H1 (cell line): ENCODE results near the gene RPTOR. TPM values are rescaled to one million over a fixed set of nuclear protein-coding genes. Genes with fewer than 3 reads are reported as not detected.

Experiments
- CTCF ChIA-PET: fragments of 300-600 bp; sonication (Branson Sonifier 250); formaldehyde crosslinking; loops from one replicate; lab custom pipeline; 2021; ENCODE audit not compliant: partially characterized antibody; lab: Charles Lee
- POLR2A ChIA-PET: fragments of 300-600 bp; sonication (Branson Sonifier 250); formaldehyde crosslinking; loops from one replicate; lab custom pipeline; 2021; ENCODE audit warnings: inconsistent platforms; ENCODE audit not compliant: partially characterized antibody; lab: Charles Lee
- DNase-seq, 2 experiments: peaks; one replicate each; pipeline versions ENCODE4 v3.0.0 to v3.0.0-alpha.2; 2010 to 2022; ENCODE audit warnings: low spot score in 2 of 2, low read depth in 1 of 2, mixed read lengths in 1 of 2
- FAIRE-seq: peaks from 2 replicates; lab custom pipeline; 2011; peaks lifted over from hg19 to GRCh38; lab: Jason Lieb, UNC
- H2AFZ ChIP-seq: 2 replicates; pipeline ENCODE4 v1.8.1; 2012; ENCODE audit warnings: low read length, inconsistent platforms
- H2AK5ac ChIP-seq: 2 replicates; pipeline ENCODE4 v1.6.1; 2013; ENCODE audit warnings: low read depth, low read length
- H2BK120ac ChIP-seq: replicated peaks from 2 replicates; pipeline ENCODE3; 2013; ENCODE audit warnings: low read depth, low read length, inconsistent platforms
- H2BK12ac ChIP-seq: 2 replicates; pipeline ENCODE4 v1.6.1; 2013; ENCODE audit warnings: low read depth, low read length
- H2BK15ac ChIP-seq: 2 replicates; pipeline ENCODE4 v1.6.1; 2013; ENCODE audit warnings: low read length
- H2BK20ac ChIP-seq: 2 replicates; pipeline ENCODE4 v1.6.1; 2013; ENCODE audit warnings: low read length
- H2BK5ac ChIP-seq: 2 replicates; pipeline ENCODE4 v1.6.1; 2013; ENCODE audit warnings: low read depth, low read length
- H3K14ac ChIP-seq: 2 replicates; pipeline ENCODE4 v1.6.1; 2013; ENCODE audit warnings: inconsistent platforms; ENCODE audit not compliant: insufficient read length
- H3K18ac ChIP-seq: 2 replicates; pipeline ENCODE4 v1.6.1; 2013; ENCODE audit warnings: low read length; ENCODE audit errors: extremely low read depth
- H3K23ac ChIP-seq: 2 replicates; pipeline ENCODE4 v1.6.1; 2013; ENCODE audit warnings: inconsistent platforms; ENCODE audit not compliant: insufficient read length
- H3K23me2 ChIP-seq: 2 replicates; pipeline ENCODE4 v1.6.1; 2013; ENCODE audit warnings: low read depth, low read length
- H3K27ac ChIP-seq: 2 replicates; pipeline ENCODE4 v1.6.1; 2011; ENCODE audit warnings: low read depth, low read length, inconsistent platforms
- H3K27me3 ChIP-seq, 4 experiments: replicated peaks in 1 of 4; 1 replicate in 1 of 4; 2 replicates in 3 of 4; pipeline versions ENCODE4 v1.6.1 to v1.8.1; 2011 to 2013; ENCODE audit warnings: low read length in 3 of 4, mild to moderate bottlenecking in 3 of 4, inconsistent platforms in 2 of 4, mixed read lengths in 2 of 4, moderate library complexity in 1 of 4; ENCODE audit not compliant: control insufficient read depth in 3 of 4, insufficient read depth in 3 of 4; ENCODE audit errors: extremely low read depth in 1 of 4
- H3K36me3 ChIP-seq, 4 experiments: 2 replicates each; pipeline versions ENCODE4 v1.6.1 to v1.8.1; 2011 to 2013; ENCODE audit warnings: mild to moderate bottlenecking in 4 of 4, low read length in 3 of 4, moderate library complexity in 2 of 4, control low read depth in 1 of 4, inconsistent platforms in 1 of 4; ENCODE audit not compliant: insufficient read depth in 4 of 4, control insufficient read depth in 2 of 4
- H3K4ac ChIP-seq: replicated peaks from 2 replicates; pipeline ENCODE3; 2013; ENCODE audit warnings: low read length, low read depth, mixed read lengths, inconsistent platforms; ENCODE audit not compliant: insufficient read length
- H3K4me1 ChIP-seq, 4 experiments: replicated peaks in 1 of 4; 1 replicate in 1 of 4; 2 replicates in 3 of 4; pipeline versions ENCODE4 v1.6.1 to v1.8.1; 2011 to 2013; ENCODE audit warnings: low read length in 3 of 4, inconsistent platforms in 2 of 4, mixed read lengths in 1 of 4; ENCODE audit not compliant: insufficient read depth in 4 of 4, control insufficient read depth in 3 of 4
- H3K4me2 ChIP-seq, 2 experiments: 2 replicates each; pipeline versions ENCODE4 v1.6.1 to v1.8.1; 2011 to 2013; ENCODE audit warnings: low read depth in 2 of 2, low read length in 2 of 2, control low read depth in 1 of 2, inconsistent platforms in 1 of 2, mild to moderate bottlenecking in 1 of 2; ENCODE audit not compliant: insufficient read depth in 1 of 2
- H3K4me3 ChIP-seq, 4 experiments: fragments of 200-600, 300-600 bp in 1 of 4; sonication (generic), shearing (Covaris generic), sonication (Bioruptor Twin) in 1 of 4; 2 replicates each; pipeline versions ENCODE4 v1.5.1 to v1.8.1; 2011 to 2016; ENCODE audit warnings: low read length in 4 of 4, low read depth in 3 of 4, control low read depth in 2 of 4, inconsistent platforms in 2 of 4, mild to moderate bottlenecking in 2 of 4, mixed read lengths in 1 of 4, moderate library complexity in 1 of 4; ENCODE audit not compliant: insufficient read depth in 2 of 4; ENCODE audit errors: extremely low read depth in 1 of 4
- H3K56ac ChIP-seq: replicated peaks from 2 replicates; pipeline ENCODE3; 2013; ENCODE audit warnings: low read depth, mild to moderate bottlenecking, mixed read lengths, low read length, inconsistent platforms; ENCODE audit not compliant: insufficient read length
- H3K79me1 ChIP-seq: 2 replicates; pipeline ENCODE4 v1.6.1; 2013; ENCODE audit warnings: low read depth, low read length, control low read depth
- H3K79me2 ChIP-seq, 2 experiments: 2 replicates each; pipeline versions ENCODE4 v1.6.1 to v1.8.1; 2012 to 2013; ENCODE audit warnings: low read length in 2 of 2, mild to moderate bottlenecking in 2 of 2, inconsistent platforms in 1 of 2; ENCODE audit not compliant: insufficient read depth in 2 of 2, control insufficient read depth in 1 of 2
- H3K9ac ChIP-seq, 4 experiments: replicated peaks in 1 of 4; 1 replicate in 1 of 4; 2 replicates in 3 of 4; pipeline versions ENCODE4 v1.6.1 to v1.8.1; 2011 to 2013; ENCODE audit warnings: low read depth in 3 of 4, low read length in 3 of 4, control low read depth in 2 of 4, mild to moderate bottlenecking in 2 of 4, moderate library complexity in 2 of 4, inconsistent platforms in 1 of 4; ENCODE audit errors: extremely low read depth in 1 of 4
- H3K9me3 ChIP-seq, 2 experiments: 2 replicates each; pipeline versions ENCODE4 v1.6.1 to v1.8.1; 2012 to 2013; ENCODE audit warnings: mild to moderate bottlenecking in 2 of 2, moderate library complexity in 2 of 2, control low read depth in 1 of 2, inconsistent platforms in 1 of 2, low read depth in 1 of 2, low read length in 1 of 2, mixed read lengths in 1 of 2; ENCODE audit not compliant: insufficient read depth in 2 of 2
- H4K20me1 ChIP-seq, 2 experiments: replicated peaks in 1 of 2; 2 replicates each; pipeline versions ENCODE3 to v1.8.1; 2011 to 2013; ENCODE audit warnings: inconsistent platforms in 2 of 2, low read length in 2 of 2, mild to moderate bottlenecking in 1 of 2; ENCODE audit not compliant: insufficient read depth in 2 of 2, control insufficient read depth in 1 of 2
- H4K5ac ChIP-seq: 2 replicates; pipeline ENCODE4 v1.6.1; 2013; ENCODE audit warnings: low read length, low read depth, mixed read lengths, inconsistent platforms; ENCODE audit not compliant: insufficient read length
- H4K8ac ChIP-seq: 2 replicates; pipeline ENCODE4 v1.8.0; 2013; ENCODE audit warnings: mild to moderate bottlenecking, moderate library complexity, low read length, inconsistent platforms; ENCODE audit not compliant: insufficient read depth; ENCODE audit errors: extremely low read depth
- H4K91ac ChIP-seq: replicated peaks from 2 replicates; pipeline ENCODE3; 2013; ENCODE audit warnings: low read length, mixed read lengths, inconsistent platforms; ENCODE audit not compliant: insufficient read length
- ATF3 ChIP-seq: IDR thresholded peaks from 2 replicates; pipeline ENCODE4 v1.6.1; 2011; ENCODE audit warnings: low read depth, mild to moderate bottlenecking, low read length; ENCODE audit not compliant: insufficient read depth
- CBX8 ChIP-seq: fragments of 300-800, 300-1000 bp; sonication (generic); IDR thresholded peaks from 2 replicates; pipeline ENCODE4 v1.7.1; 2016; ENCODE audit warnings: low read depth, low read length, borderline replicate concordance
- CREB1 ChIP-seq: IDR thresholded peaks from 2 replicates; pipeline ENCODE4 v1.6.1; 2012; ENCODE audit warnings: inconsistent platforms
- EGR1 ChIP-seq: IDR thresholded peaks from 2 replicates; pipeline ENCODE4 v1.6.1; 2011; ENCODE audit warnings: low read depth, low read length, borderline replicate concordance
- MAFK ChIP-seq: IDR thresholded peaks from 2 replicates; pipeline ENCODE4 v1.6.1; 2012; ENCODE audit warnings: low read depth, mild to moderate bottlenecking, improper control_type of control experiment, low read length
- NANOG ChIP-seq: IDR thresholded peaks from 2 replicates; pipeline ENCODE4 v1.6.1; 2011; ENCODE audit warnings: low read length, low read depth, mild to moderate bottlenecking, inconsistent platforms; ENCODE audit not compliant: insufficient read depth, poor library complexity, severe bottlenecking
- NRF1 ChIP-seq: IDR thresholded peaks from 2 replicates; pipeline ENCODE4 v1.6.1; 2011; ENCODE audit warnings: mild to moderate bottlenecking, low read depth, low read length, improper control_type of control experiment
- PHF8 ChIP-seq: fragments of 200-600 bp; sonication (generic); conservative IDR thresholded peaks from 2 replicates; pipeline ENCODE4 v1.7.1; 2012; ENCODE audit warnings: low read depth, mild to moderate bottlenecking, inconsistent platforms, low read length, moderate library complexity
- RAD21 ChIP-seq, 2 experiments: IDR thresholded peaks in 1 of 2; conservative IDR thresholded peaks in 1 of 2; 2 replicates each; pipeline ENCODE4 v1.6.1; 2011; ENCODE audit warnings: low read depth in 2 of 2, low read length in 2 of 2, improper control_type of control experiment in 1 of 2, inconsistent platforms in 1 of 2, mild to moderate bottlenecking in 1 of 2, moderate library complexity in 1 of 2
- USF2 ChIP-seq: IDR thresholded peaks from 2 replicates; pipeline ENCODE4 v1.6.1; 2011; ENCODE audit warnings: low read length, improper control_type of control experiment
- ZNF274 ChIP-seq: IDR thresholded peaks from 2 replicates; pipeline ENCODE4 v1.7.0; 2012; ENCODE audit warnings: low read length, borderline replicate concordance; ENCODE audit errors: extremely low read depth
- WGBS, 2 experiments: shearing (Covaris generic) in 1 of 2; methylation state at CpG; one replicate each; pipeline versions ENCODE4 v1.1.6 to v1.1.7; 2013 to 2015; ENCODE audit warnings: low lambda C conversion rate in 2 of 2, mixed read lengths in 2 of 2, inconsistent platforms in 1 of 2, low coverage in 1 of 2, missing lambda C conversion rate in 1 of 2; ENCODE audit not compliant: insufficient replicate concordance in 2 of 2, insufficient coverage in 1 of 2, insufficient read length in 1 of 2; ENCODE audit errors: extremely low coverage in 1 of 2, missing lambda C conversion rate in 1 of 2; 5-methylcytosine and 5-hydroxymethylcytosine counted together
- polyA plus RNA-seq, 7 experiments: library from polyadenylated mRNA; depleted of rRNA in 3 of 7; stranded (reverse) in 5 of 7; unstranded in 2 of 7; fragments of >200 nt in 5 of 7; fragments of 200-250 nt in 2 of 7; gene quantifications; 1 replicate in 5 of 7; 2 replicates in 1 of 7; 4 replicates in 1 of 7; pipeline versions ENCODE4 v1.2.1 to v1.2.3, GENCODE V29; 2011 to 2013; ENCODE audit warnings: missing spikeins in 2 of 7, mixed read lengths in 2 of 7
- total RNA-seq: library from RNA; stranded (reverse); fragmentation: NEBNext Ultra II Directional; extraction: Animal tissue kit (Norgen Biotek cat#: 25700); gene quantifications from 2 replicates; pipeline ENCODE4 v1.2.1, GENCODE V29; 2021

RPTOR gene
- total and polyA plus RNA-seq, 2 of the 8 experiments (the other 6 are each of a cell fraction or from before 2014, with no cell fraction given) = 6.9 to 28.7 TPM

GRCh38 chr17:80704894-80705293, 160.3 kb downstream of the RPTOR start:
- CTCF ChIA-PET = interaction anchor here (0.6 to 1.2 kb wide), 4 partner anchors 15 to 194 kb away, joined by 3 to 5 read pairs (median 3); no protein-coding TSS in a partner anchor
- H3K79me1 ChIP-seq = peaks cover 8% of the 10 kb centered on the region; the same call in 1 of the 2 replicates
- no peaks in the 10 kb centered on the region for H3K27me3 ChIP-seq
- H4K20me1 ChIP-seq = peaks cover 0 to 3% of the 10 kb centered on the region in 2 experiments
- peaks cover 10% of the 10 kb centered on the region; the same call in 1 of the 2 replicates for H3K23me2 ChIP-seq
- H3K27ac ChIP-seq = no peak overlapping the region
- H3K4me1 ChIP-seq = peaks cover 3 to 20% (median 5%) of the 10 kb centered on the region in 4 experiments
- no peak overlapping the region for H3K4ac ChIP-seq
- no peak overlapping the region for H3K56ac ChIP-seq
- TF ChIP-seq RAD21 (IDR thresholded peaks at IDR 0.05 in 1 of 2, conservative IDR thresholded peaks at IDR 0.05 in 1 of 2; ENCODE audit: low read depth in 2 of 2, low read length in 2 of 2) (no peak), CREB1 (no peak), NRF1 (no peak), ZNF274 (no peak), PHF8 (no peak), MAFK (no peak), USF2 (no peak), NANOG (no peak), CBX8 (no peak), ATF3 (no peak), EGR1 (no peak)
- WGBS, 2 experiments = 88% methylated on average over 12 of the region's 13 CpGs; no CpG with 5 or more reads in 1 of the 2 experiments
- 0 out of 2 replicates have a peak overlapping the region, but pooled peaks have one; percentile 47 for H2BK15ac ChIP-seq
- POLR2A ChIA-PET = no interaction called here
- H3K9ac ChIP-seq = no peak overlapping the region
- DNase-seq = no peak
- no peak overlapping the region for H2BK20ac ChIP-seq
- peaks cover 0 to 20% of the 10 kb centered on the region in 2 experiments; a peak in 2 of 4 replicates for H3K79me2 ChIP-seq
- H3K4me2 ChIP-seq = no peak overlapping the region
- no peak overlapping the region for H4K5ac ChIP-seq
- no peak overlapping the region for H3K14ac ChIP-seq
- H2BK12ac ChIP-seq = no peak overlapping the region
- H2AK5ac ChIP-seq = no peak overlapping the region
- no peak overlapping the region for H3K18ac ChIP-seq
- H3K4me3 ChIP-seq = no peak overlapping the region
- no peak overlapping the region for H4K8ac ChIP-seq
- H2AFZ ChIP-seq = no peak overlapping the region
- H3K23ac ChIP-seq = no peak overlapping the region
- H3K9me3 ChIP-seq = no peaks in the 10 kb centered on the region; a peak in 1 of 4 replicates
- H4K91ac ChIP-seq = no peak overlapping the region
- H3K36me3 ChIP-seq = no peaks in the 10 kb centered on the region
- FAIRE-seq = no peak
- H2BK120ac ChIP-seq = no peak overlapping the region
- peak overlapping the region; percentile 55; the same call in 1 of the 2 replicates for H2BK5ac ChIP-seq
